Thyroid gland (tissue), 4 donors: ENCODE measurements around the gene PKIB. TPM values are rescaled to one million over a fixed set of nuclear protein-coding genes. Genes with fewer than 3 reads are reported as not detected.

ENCODE experiments used
- DNase-seq, 2 donors: peaks; one replicate each; pipeline ENCODE4 v3.0.0-alpha.2; 2019
- H3K27ac ChIP-seq, 3 donors: fragments of 200-600 bp; sonication (generic); 1 replicate in 2 of 3; 2 replicates in 1 of 3; pipeline ENCODE4 v1.5.1; 2016 to 2019; ENCODE audit warnings: mild to moderate bottlenecking in 1 of 3, moderate library complexity in 1 of 3
- H3K27me3 ChIP-seq: fragments of 200-600 bp; sonication (generic); one replicate; pipeline ENCODE4 v1.5.1; 2019
- H3K36me3 ChIP-seq, 2 donors: fragments of 200-600 bp; sonication (generic); one replicate each; pipeline ENCODE4 v1.5.1; 2016 to 2019
- H3K4me1 ChIP-seq, 2 donors: fragments of 200-600 bp; sonication (generic); one replicate each; pipeline ENCODE4 v1.5.1; 2017 to 2019
- H3K4me3 ChIP-seq, 3 donors: fragments of 200-600 bp; sonication (generic); replicated peaks in 1 of 3; 1 replicate in 2 of 3; 2 replicates in 1 of 3; pipeline ENCODE4 v1.5.1; 2016; ENCODE audit warnings: mild to moderate bottlenecking in 1 of 3
- H3K9me3 ChIP-seq: fragments of 200-600 bp; sonication (generic); one replicate; pipeline ENCODE4 v1.5.1; 2017
- POLR2A ChIP-seq, 2 donors: fragments of 450-650 bp; IDR thresholded peaks; one replicate each; pipeline ENCODE4 v1.6.1; 2017; ENCODE audit warnings: antibody characterized with exemption in 2 of 2, mild to moderate bottlenecking in 2 of 2, moderate library complexity in 1 of 2
- WGBS, 2 donors: methylation state at CpG; one replicate each; pipeline ENCODE4 v1.1.5; 2017; 5-methylcytosine and 5-hydroxymethylcytosine counted together
- intact Hi-C: fragments of 100-400 bp; cut with DNase I; formaldehyde crosslinking; loops from one replicate; pipeline ENCODE4 v1.15.1; 2023
- total RNA-seq, 4 donors: library from RNA; depleted of rRNA; stranded (reverse); fragments of >200 nt; gene quantifications; one replicate each; pipeline ENCODE4 v1.2.3, GENCODE V29; 2016
- TF ChIP-seq, protein P1 (sequence below), 6 experiments: fragments of 200-600 bp in 3 of 6; fragments of 450-650 bp in 3 of 6; sonication (generic) in 3 of 6; IDR thresholded peaks; one replicate each; pipeline ENCODE4 v1.5.1; 2016 to 2019; ENCODE audit warnings: antibody characterized with exemption in 6 of 6, mild to moderate bottlenecking in 2 of 6, inconsistent platforms in 1 of 6, moderate library complexity in 1 of 6

The PKIB gene
- total RNA-seq, 4 donors from 2014 or later: 0.83 to 3.0 (median 1.5) TPM

DNA sequence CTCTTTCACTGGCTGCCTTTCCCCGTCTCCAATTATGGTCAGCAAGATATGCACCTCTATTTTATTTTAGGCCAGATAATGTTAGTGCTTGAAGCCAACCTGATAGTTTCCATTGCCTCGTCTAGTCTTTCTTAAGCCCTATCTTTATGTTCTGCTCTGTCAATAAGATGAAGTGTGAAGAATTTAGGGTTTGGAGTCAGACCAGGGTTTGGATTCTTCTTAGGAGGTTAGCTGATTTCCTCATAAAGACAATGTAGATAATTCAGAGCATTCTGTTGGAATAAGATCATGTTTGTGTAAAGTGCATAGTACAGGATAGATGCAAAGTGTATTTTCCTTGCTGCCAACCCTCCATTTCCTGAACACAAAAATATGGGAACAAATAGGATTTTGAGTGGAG is 43.8 kb downstream of the PKIB start:
- Histone ChIP-seq H3K27ac (no peak overlapping the region), H3K36me3 (no peaks in the 10 kb centered on the region), H3K27me3 (no peaks in the 10 kb centered on the region), H3K4me1 (no peaks in the 10 kb centered on the region), H3K4me3 (no peak overlapping the region), H3K9me3 (no peaks in the 10 kb centered on the region)
- DNase-seq: no peak
- intact Hi-C loops: no loop called here
- 78 to 79% methylated on average over 2 of the region's 2 CpGs for WGBS, 2 donors
- TF ChIP-seq, protein P1, sequence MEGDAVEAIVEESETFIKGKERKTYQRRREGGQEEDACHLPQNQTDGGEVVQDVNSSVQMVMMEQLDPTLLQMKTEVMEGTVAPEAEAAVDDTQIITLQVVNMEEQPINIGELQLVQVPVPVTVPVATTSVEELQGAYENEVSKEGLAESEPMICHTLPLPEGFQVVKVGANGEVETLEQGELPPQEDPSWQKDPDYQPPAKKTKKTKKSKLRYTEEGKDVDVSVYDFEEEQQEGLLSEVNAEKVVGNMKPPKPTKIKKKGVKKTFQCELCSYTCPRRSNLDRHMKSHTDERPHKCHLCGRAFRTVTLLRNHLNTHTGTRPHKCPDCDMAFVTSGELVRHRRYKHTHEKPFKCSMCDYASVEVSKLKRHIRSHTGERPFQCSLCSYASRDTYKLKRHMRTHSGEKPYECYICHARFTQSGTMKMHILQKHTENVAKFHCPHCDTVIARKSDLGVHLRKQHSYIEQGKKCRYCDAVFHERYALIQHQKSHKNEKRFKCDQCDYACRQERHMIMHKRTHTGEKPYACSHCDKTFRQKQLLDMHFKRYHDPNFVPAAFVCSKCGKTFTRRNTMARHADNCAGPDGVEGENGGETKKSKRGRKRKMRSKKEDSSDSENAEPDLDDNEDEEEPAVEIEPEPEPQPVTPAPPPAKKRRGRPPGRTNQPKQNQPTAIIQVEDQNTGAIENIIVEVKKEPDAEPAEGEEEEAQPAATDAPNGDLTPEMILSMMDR (IDR thresholded peaks at IDR 0.05): no peak
- TF ChIP-seq POLR2A (IDR thresholded peaks at IDR 0.05): no peak

DNA sequence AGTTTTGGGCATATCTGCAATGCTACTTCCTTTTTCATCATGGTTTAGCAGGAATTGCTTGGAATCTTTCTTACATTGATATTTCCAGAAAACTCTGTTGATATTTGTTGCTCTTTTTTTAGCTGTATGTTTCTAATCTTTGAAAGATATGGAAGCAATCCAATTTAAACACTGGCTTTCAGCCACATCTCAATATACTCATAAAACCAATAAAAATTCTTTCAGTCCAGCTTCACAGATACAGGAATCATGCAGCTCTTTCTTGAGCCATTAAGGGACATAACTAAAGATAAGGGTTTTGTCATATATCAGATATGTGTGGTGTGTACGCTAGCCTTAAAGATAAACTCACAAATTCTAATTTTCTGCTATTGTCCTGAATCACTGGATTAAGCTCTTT is 47.4 kb downstream of the PKIB start:
- intact Hi-C loops: no loop called here
- H3K9me3 ChIP-seq: no peaks in the 10 kb centered on the region

DNA sequence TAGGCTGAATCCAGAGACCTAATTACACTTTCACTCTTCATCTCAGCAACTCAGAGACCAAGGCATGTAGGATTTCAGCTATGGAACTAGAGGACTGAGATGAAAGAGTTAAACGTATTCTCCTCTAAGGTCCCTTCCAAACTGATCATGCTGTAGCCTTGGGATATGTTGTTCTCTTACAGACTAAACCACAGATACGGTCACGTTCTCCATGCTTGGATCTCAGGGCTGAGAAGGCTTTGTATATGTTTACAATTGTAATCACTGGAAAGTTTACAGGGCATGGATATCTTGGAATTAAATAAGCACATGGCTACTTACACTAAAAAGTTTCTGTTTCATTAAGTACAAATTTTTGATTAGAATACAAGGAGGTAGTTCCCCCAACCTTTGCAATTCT is 50.1 kb downstream of the PKIB start:
- Histone ChIP-seq H3K36me3 (no peaks in the 10 kb centered on the region), H3K4me1 (no peaks in the 10 kb centered on the region), H3K4me3 (no peak overlapping the region), H3K27ac (no peak overlapping the region), H3K27me3 (no peaks in the 10 kb centered on the region), H3K9me3 (no peaks in the 10 kb centered on the region)
- no peak for TF ChIP-seq POLR2A (IDR thresholded peaks at IDR 0.05)
- TF ChIP-seq, protein P1 (IDR thresholded peaks at IDR 0.05): no peak
- intact Hi-C loops: no loop called here
- 56 to 78% methylated on average over 3 of the region's 3 CpGs for WGBS, 2 donors
- DNase-seq: no peak

More for the DNA sequence above, 47.4 kb downstream of the PKIB start:
- no peaks in the 10 kb centered on the region for H3K36me3 ChIP-seq
- TF ChIP-seq POLR2A (IDR thresholded peaks at IDR 0.05): no peak
- TF ChIP-seq, protein P1 (IDR thresholded peaks at IDR 0.05): no peak
- DNase-seq: no peak
- no peaks in the 10 kb centered on the region for H3K4me1 ChIP-seq
- no peak overlapping the region for H3K4me3 ChIP-seq
- no peaks in the 10 kb centered on the region for H3K27me3 ChIP-seq
- H3K27ac ChIP-seq: no peak overlapping the region
- 81 to 94% methylated on average over 1 of the region's 1 CpG for whole genome bisulfite sequencing, 2 donors

DNA sequence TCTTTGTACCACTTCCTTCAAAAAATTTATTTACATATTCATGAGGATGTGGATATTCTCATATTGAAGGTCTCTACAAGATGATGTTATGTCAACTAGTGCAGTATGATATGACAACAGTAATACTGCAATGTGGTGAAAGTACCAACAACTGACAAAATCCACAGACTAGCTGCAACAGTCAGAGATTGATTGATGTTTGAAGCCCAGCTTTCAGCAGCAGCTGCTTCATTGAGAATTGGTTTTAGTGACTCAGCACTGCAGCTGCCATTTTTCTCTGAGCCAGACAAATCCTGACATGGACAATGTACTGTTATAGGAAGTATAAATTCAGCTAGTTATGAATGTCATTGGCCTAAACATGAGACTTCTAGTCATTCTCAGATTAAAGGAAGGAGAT is 53.8 kb downstream of the PKIB start:
- H3K4me1 ChIP-seq: no peaks in the 10 kb centered on the region
- intact Hi-C loops: no loop called here
- no peaks in the 10 kb centered on the region for H3K36me3 ChIP-seq
- DNase-seq: no peak
- H3K27me3 ChIP-seq: no peaks in the 10 kb centered on the region
- no peak overlapping the region for H3K27ac ChIP-seq
- H3K4me3 ChIP-seq: no peak overlapping the region
- TF ChIP-seq POLR2A (IDR thresholded peaks at IDR 0.05): no peak
- TF ChIP-seq, protein P1 (IDR thresholded peaks at IDR 0.05): no peak
- no peaks in the 10 kb centered on the region for H3K9me3 ChIP-seq

DNA sequence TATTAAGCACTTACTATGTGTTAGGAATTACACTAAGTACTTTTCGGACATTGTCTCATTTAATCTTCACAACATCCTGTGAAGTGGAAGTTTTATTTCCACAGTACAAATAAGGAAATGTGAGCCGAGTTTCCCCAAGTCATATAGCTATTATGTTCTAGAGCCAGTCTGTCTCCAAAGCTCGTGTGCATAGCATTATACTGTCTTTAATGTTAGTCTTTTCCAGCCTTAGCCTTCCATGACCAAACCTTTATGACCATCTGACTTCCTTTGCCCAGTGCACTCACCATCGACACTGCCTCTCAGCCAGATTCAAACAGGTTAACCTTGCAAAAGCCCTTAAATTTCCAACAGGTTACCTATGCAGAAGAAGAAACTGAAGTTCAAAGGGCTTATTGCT is 55.7 kb downstream of the PKIB start:
- H3K4me3 ChIP-seq: no peak overlapping the region
- H3K27me3 ChIP-seq: no peaks in the 10 kb centered on the region
- H3K4me1 ChIP-seq: no peaks in the 10 kb centered on the region
- intact Hi-C loops: no loop called here
- no peak for DNase-seq
- 82 to 85% methylated on average over 4 of the region's 4 CpGs for WGBS, 2 donors
- no peak for TF ChIP-seq POLR2A (IDR thresholded peaks at IDR 0.05)
- TF ChIP-seq, protein P1 (IDR thresholded peaks at IDR 0.05): no peak
- H3K9me3 ChIP-seq: no peaks in the 10 kb centered on the region
- H3K36me3 ChIP-seq: no peaks in the 10 kb centered on the region
- no peak overlapping the region for H3K27ac ChIP-seq
